Measurements from ENCODE around the gene IMMT.
A peak's percentile ranks its signal among the peaks of the same experiment; 100 is the strongest.
"Not testable (repeated sequence)": the region's sequence is repeated elsewhere in the genome, so short reads cannot be mapped to it uniquely, and the experiment has no call there.

IMMT gene

GRCh38 chr2:86203614-86204013, 8.4 kb upstream of the IMMT start:
- ChIA-PET POLR2A (ENCODE audit: low non-redundant PET) (no interaction called here), CTCF (interaction anchor here (0.7 kb wide), 2 partner anchors 30 to 936 kb away, joined by 3 read pairs; no protein-coding TSS in a partner anchor)
- no peak for TF ChIP-seq CTCF (conservative IDR thresholded peaks at IDR 0.05; ENCODE audit: low read depth)
- H3K27ac ChIP-seq, result no peak overlapping the region
- DNase-seq (ENCODE audit: low spot score), result no peak

GRCh38 chr2:86202702-86203101, 7.4 kb upstream of the IMMT start:
- TF ChIP-seq CTCF (conservative IDR thresholded peaks at IDR 0.05; ENCODE audit: low read depth), result no peak
- H3K27ac ChIP-seq, result no peak overlapping the region
- CTCF ChIA-PET, result interaction anchor here (0.7 to 1.0 kb wide), 3 partner anchors 18 to 29 kb away, joined by 3 to 6 read pairs (median 4); no protein-coding TSS in a partner anchor
- DNase-seq (ENCODE audit: low spot score), result no peak
- POLR2A ChIA-PET (ENCODE audit: low non-redundant PET), result interaction anchor here (0.7 kb wide), 1 partner anchor 509 kb away, joined by 8 read pairs; the partner anchor contains the start of gene GNLY

GRCh38 chr2:86202336-86202692, 7.1 kb upstream of the IMMT start:
- DNase-seq (ENCODE audit: low spot score), result no peak
- no peak overlapping the region for H3K27ac ChIP-seq
- POLR2A ChIA-PET (ENCODE audit: low non-redundant PET), result interaction anchor here (0.7 kb wide), 1 partner anchor 508 kb away, joined by 8 read pairs; the partner anchor contains the start of gene GNLY
- CTCF ChIA-PET, result interaction anchor here (0.7 to 1.0 kb wide), 2 partner anchors 19 to 25 kb away, joined by 4 to 6 read pairs; no protein-coding TSS in a partner anchor
- no peak for TF ChIP-seq CTCF (conservative IDR thresholded peaks at IDR 0.05; ENCODE audit: low read depth)

GRCh38 chr2:86201671-86202335, 6.5 kb upstream of the IMMT start:
- TF ChIP-seq CTCF (conservative IDR thresholded peaks at IDR 0.05; ENCODE audit: low read depth), result no peak
- ChIA-PET CTCF (interaction anchor here (0.7 kb wide), 2 partner anchors 13 to 25 kb away, joined by 3 to 4 read pairs; no protein-coding TSS in a partner anchor), POLR2A (ENCODE audit: low non-redundant PET) (no interaction called here)
- no peak overlapping the region for H3K27ac ChIP-seq
- DNase-seq (ENCODE audit: low spot score), result no peak

- CTCF ChIA-PET; POLR2A ChIA-PET (ENCODE audit: low non-redundant PET); H3K27ac ChIP-seq; DNase-seq (ENCODE audit: low spot score): not testable (repeated sequence)
Observed at GRCh38 chr2:86200564-86200963, 5.3 kb upstream of the IMMT start.

GRCh38 chr2:86199834-86200177, 4.5 kb upstream of the IMMT start:
- no peak for DNase-seq (ENCODE audit: low spot score)
- TF ChIP-seq CTCF (conservative IDR thresholded peaks at IDR 0.05; ENCODE audit: low read depth), result no peak
- ChIA-PET CTCF (interaction anchor here (0.7 kb wide), 1 partner anchor 206 kb away, joined by 3 read pairs; no protein-coding TSS in a partner anchor), POLR2A (ENCODE audit: low non-redundant PET) (no interaction called here)
- peak overlapping the region; percentile 79 for H3K27ac ChIP-seq

- no peak for DNase-seq (ENCODE audit: low spot score)
- CTCF ChIA-PET, result interaction anchor here (1.2 kb wide), 1 partner anchor 176 kb away, joined by 4 read pairs; no protein-coding TSS in a partner anchor
- H3K27ac ChIP-seq, result peak overlapping the region; percentile 99
- POLR2A ChIA-PET (ENCODE audit: low non-redundant PET), result interaction anchor here (1.6 kb wide), 1 partner anchor 10 kb away, joined by 3 read pairs; no protein-coding TSS in a partner anchor
- TF ChIP-seq CTCF (conservative IDR thresholded peaks at IDR 0.05; ENCODE audit: low read depth), result no peak
Observed at GRCh38 chr2:86195808-86196387, 636 bp upstream of the IMMT start.

All from RWPE1 (cell line).